A549 (cell line): ENCODE measurements around the gene LNPEP.

ENCODE experiments used
- RFX5 ChIP-seq: fragments of 450-650 bp; IDR thresholded peaks from 2 replicates; pipeline ENCODE4 v1.7.1; 2014; ENCODE audit warnings: antibody characterized with exemption, mild to moderate bottlenecking, moderate library complexity
- SREBF2 ChIP-seq: fragments of 450-650 bp; IDR thresholded peaks from 2 replicates; pipeline ENCODE4 v1.6.1; 2014; ENCODE audit warnings: mild to moderate bottlenecking, moderate library complexity
- TF ChIP-seq, protein P1 (sequence below): IDR thresholded peaks from 2 replicates; pipeline ENCODE4 v1.6.1; 2012

DNA sequence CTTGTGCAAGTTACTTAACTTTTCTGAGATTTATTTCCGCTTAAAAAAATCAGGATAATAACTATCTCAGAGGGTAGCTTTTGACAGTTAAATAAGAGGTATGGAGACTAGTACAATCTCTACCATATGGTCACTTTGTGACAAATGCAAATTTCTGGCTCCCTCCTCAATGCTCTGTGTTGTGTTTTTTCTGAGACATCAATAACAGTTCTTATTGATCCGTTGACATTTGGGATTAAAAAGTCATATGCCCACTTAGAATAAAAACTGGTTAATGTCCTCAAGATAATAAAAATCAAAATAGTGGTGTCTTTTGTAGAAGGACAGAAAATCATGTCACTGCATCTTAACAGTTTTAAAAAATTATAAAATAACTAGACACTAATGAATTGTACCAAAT is 24.7 kb upstream of the LNPEP start:
- TF ChIP-seq RFX5 (no peak), SREBF2 (no peak)
- TF ChIP-seq, protein P1, sequence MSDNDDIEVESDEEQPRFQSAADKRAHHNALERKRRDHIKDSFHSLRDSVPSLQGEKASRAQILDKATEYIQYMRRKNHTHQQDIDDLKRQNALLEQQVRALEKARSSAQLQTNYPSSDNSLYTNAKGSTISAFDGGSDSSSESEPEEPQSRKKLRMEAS: no peak
